DOHH2 (cell line): ENCODE data around the gene FBXO33.

ENCODE experiments used
- H3F3A ChIP-seq: fragments of 200-600 bp; sonication (generic), shearing (Covaris generic); 2 replicates; pipeline ENCODE4 v1.6.0; 2016; ENCODE audit warnings: antibody characterized with exemption, mild to moderate bottlenecking; ENCODE audit not compliant: control insufficient read depth, insufficient read depth
- H3K27ac ChIP-seq: fragments of 200-600 bp; sonication (generic); 2 replicates; pipeline ENCODE4 v1.5.1; 2014; ENCODE audit warnings: low read depth, mild to moderate bottlenecking, low read length, moderate library complexity
- H3K27me3 ChIP-seq: fragments of 200-600 bp; sonication (generic); 2 replicates; pipeline ENCODE4 v1.6.1; 2014; ENCODE audit warnings: mild to moderate bottlenecking, low read length, mixed read lengths; ENCODE audit not compliant: control insufficient read depth
- H3K36me3 ChIP-seq: fragments of 200-600 bp; sonication (generic); 2 replicates; pipeline ENCODE4 v1.6.1; 2014; ENCODE audit warnings: mild to moderate bottlenecking, low read length, moderate library complexity, mixed read lengths; ENCODE audit not compliant: control insufficient read depth
- H3K4me1 ChIP-seq: fragments of 200-600 bp; sonication (generic); 2 replicates; pipeline ENCODE4 v1.6.1; 2014; ENCODE audit warnings: mild to moderate bottlenecking, low read length, mixed read lengths; ENCODE audit not compliant: control insufficient read depth
- H3K4me2 ChIP-seq: fragments of 200-600 bp; sonication (generic); 2 replicates; pipeline ENCODE4 v1.6.0; 2014; ENCODE audit warnings: mild to moderate bottlenecking, low read length, moderate library complexity
- H3K4me3 ChIP-seq: fragments of 200-600 bp; sonication (generic); 2 replicates; pipeline ENCODE4 v1.5.1; 2014; ENCODE audit warnings: mild to moderate bottlenecking, low read length, mixed read lengths
- H3K79me2 ChIP-seq: fragments of 200-600 bp; sonication (generic); 2 replicates; pipeline ENCODE4 v1.6.1; 2014; ENCODE audit warnings: mild to moderate bottlenecking, low read length, mixed read lengths; ENCODE audit not compliant: control insufficient read depth
- H3K9me2 ChIP-seq: fragments of 200-600 bp; sonication (generic); replicated peaks from 2 replicates; pipeline ENCODE4 v1.6.1; 2014; ENCODE audit warnings: mild to moderate bottlenecking, low read length, mixed read lengths; ENCODE audit not compliant: control insufficient read depth
- H3K9me3 ChIP-seq: fragments of 200-600 bp; sonication (generic); 2 replicates; pipeline ENCODE4 v1.6.1; 2014; ENCODE audit warnings: antibody characterized with exemption, low read length, mixed read lengths; ENCODE audit not compliant: control insufficient read depth, insufficient read depth
- H4K20me1 ChIP-seq: fragments of 200-600 bp; sonication (generic); 2 replicates; pipeline ENCODE4 v1.6.0; 2014; ENCODE audit warnings: low read depth, mild to moderate bottlenecking, antibody characterized with exemption, low read length, moderate library complexity; ENCODE audit not compliant: control insufficient read depth, insufficient read depth
- CTCF ChIP-seq: fragments of 200-600 bp; sonication (generic); IDR thresholded peaks from one replicate; pipeline ENCODE4 v1.5.1; 2014; ENCODE audit warnings: antibody characterized with exemption, mild to moderate bottlenecking, low read depth, low read length; ENCODE audit not compliant: poor library complexity, severe bottlenecking
- EZH2phosphoT487 ChIP-seq: fragments of 200-600 bp; sonication (generic); IDR thresholded peaks from 2 replicates; pipeline ENCODE4 v1.6.1; 2017; ENCODE audit warnings: borderline replicate concordance, mild to moderate bottlenecking, antibody characterized with exemption, low read length, moderate library complexity, mixed read lengths

FBXO33 gene

GRCh38 chr14:39456702-39457250 is 24.5 kb upstream of the FBXO33 start:
- H3K36me3 ChIP-seq: no peaks in the 10 kb centered on the region
- no peak overlapping the region for H3K4me3 ChIP-seq
- no peaks in the 10 kb centered on the region for H3K27me3 ChIP-seq
- H4K20me1 ChIP-seq: no peaks in the 10 kb centered on the region
- no peak overlapping the region for H3K4me2 ChIP-seq
- no peak for TF ChIP-seq CTCF
- TF ChIP-seq EZH2phosphoT487: no peak
- H3K4me1 ChIP-seq: no peaks in the 10 kb centered on the region
- no peaks in the 10 kb centered on the region for H3K9me3 ChIP-seq
- H3K27ac ChIP-seq: no peak overlapping the region
- no peaks in the 10 kb centered on the region for H3K9me2 ChIP-seq
- no peaks in the 10 kb centered on the region for H3K79me2 ChIP-seq
- H3F3A ChIP-seq: no peaks in the 10 kb centered on the region

- no peaks in the 10 kb centered on the region for H3K36me3 ChIP-seq
- no peaks in the 10 kb centered on the region for H3K9me2 ChIP-seq
- H3K79me2 ChIP-seq: no peaks in the 10 kb centered on the region
- H3K9me3 ChIP-seq: no peaks in the 10 kb centered on the region
- no peak overlapping the region for H3K4me2 ChIP-seq
- H3K27ac ChIP-seq: no peak overlapping the region
- H4K20me1 ChIP-seq: no peaks in the 10 kb centered on the region
- H3F3A ChIP-seq: no peaks in the 10 kb centered on the region
- H3K4me1 ChIP-seq: no peaks in the 10 kb centered on the region
- no peaks in the 10 kb centered on the region for H3K27me3 ChIP-seq
- no peak overlapping the region for H3K4me3 ChIP-seq
- TF ChIP-seq EZH2phosphoT487 (no peak), CTCF (no peak)
These were observed 22.8 kb upstream of the FBXO33 start for GRCh38 chr14:39454906-39455539.

- Histone ChIP-seq H3K4me2 (no peak overlapping the region), H3F3A (no peaks in the 10 kb centered on the region), H3K4me1 (no peaks in the 10 kb centered on the region), H3K9me2 (no peaks in the 10 kb centered on the region), H3K36me3 (no peaks in the 10 kb centered on the region), H3K9me3 (no peaks in the 10 kb centered on the region), H3K4me3 (no peak overlapping the region), H3K27ac (no peak overlapping the region), H3K27me3 (no peaks in the 10 kb centered on the region), H4K20me1 (no peaks in the 10 kb centered on the region), H3K79me2 (no peaks in the 10 kb centered on the region)
- TF ChIP-seq CTCF (no peak), EZH2phosphoT487 (no peak)
These were observed 20.4 kb upstream of the FBXO33 start for GRCh38 chr14:39452680-39453079.
